Heart left ventricle (tissue), 13 donors: ENCODE measurements around the gene TMEM52.

ENCODE experiments used
- CTCF ChIP-seq, 12 donors: fragments of 200-600 bp; sonication (generic) in 4 of 12; IDR thresholded peaks; one replicate each; pipeline versions ENCODE4 v1.5.0 to v1.8.0; 2018 to 2022; ENCODE audit warnings: antibody characterized with exemption in 12 of 12, mild to moderate bottlenecking in 5 of 12
- POLR2A ChIP-seq, 2 donors: fragments of 450-650 bp; IDR thresholded peaks; one replicate each; pipeline ENCODE4 v1.6.1; 2017; ENCODE audit warnings: antibody characterized with exemption in 2 of 2, mild to moderate bottlenecking in 2 of 2, moderate library complexity in 2 of 2
- donor health status: ischemic (EF 13 %, LVEDD 7.1; RV severe dilation, severe dysfunction).
- donor health status: DM: no; HTN: yes; CAD: no.
- donor health status: DM: no; HTN: no; CAD: no.
- donor health status: ischemic (EF 25% LVEDD 6.9; RV normal size, moderate dysfunction).
- donor health status: ischemic (EF 25% LVEDD 5.7; RV mildly dilated, moderate dysfunction).
- donor health status: ischemic (EF 35%, LVEDD 5.7; RV mildly dilated, moderate dysfunction).
- donor health status: nonischemic (EF 11% LVEDD 7.7; RV severe dilation, severe dysfunction).
- donor health status: DM: yes; HTN: yes; CAD: no.
- donor health status: PGD.
- donor health status: ischemic (EF 29% LVEDD 5.4; RV normal size, mild dysfunction).
- donor health status: nonischemic (EF 23%, LVEDD 6.1; RV moderate dilation, normal function).

GRCh38 chr1:1903224-1903623 is 15.9 kb downstream of the TMEM52 start:
- TF ChIP-seq CTCF (IDR thresholded peaks at IDR 0.05) = no peak
- TF ChIP-seq POLR2A (IDR thresholded peaks at IDR 0.05) = no peak
